Activated naive CD4-positive, alpha-beta T cell treated with anti-CD3 and anti-CD28 coated beads, Interleukin-2, amount 10 ng/mL, durations not matched to agents 7 days and 5 days (primary cell): ENCODE results near the gene AGFG2.

ENCODE experiments used
- CTCF ChIA-PET: fragments of 350-600 bp; sonication (Branson Sonifier 250); formaldehyde crosslinking; loops from one replicate; lab custom pipeline; 2021; ENCODE audit warnings: antibody characterized with exemption; lab: Charles Lee
- DNase-seq: peaks from one replicate; pipeline ENCODE4 v3.0.0-alpha.2; 2020
- H3K27ac Mint-ChIP-seq: one replicate; pipeline ENCODE4 v1.8.0; 2021; ENCODE audit warnings: mild to moderate bottlenecking, moderate library complexity, mixed read lengths
- H3K27me3 Mint-ChIP-seq: one replicate; pipeline ENCODE4 v1.8.0; 2021; ENCODE audit warnings: mild to moderate bottlenecking, mixed read lengths
- H3K36me3 Mint-ChIP-seq: one replicate; pipeline ENCODE4 v1.8.0; 2021; ENCODE audit warnings: mixed read lengths
- H3K4me1 Mint-ChIP-seq: one replicate; pipeline ENCODE4 v1.8.0; 2021; ENCODE audit warnings: mixed read lengths
- H3K4me3 Mint-ChIP-seq: one replicate; pipeline ENCODE4 v1.8.0; 2021; ENCODE audit warnings: mild to moderate bottlenecking, moderate library complexity, mixed read lengths
- H3K9me3 Mint-ChIP-seq: one replicate; pipeline ENCODE4 v1.8.0; 2021; ENCODE audit warnings: mixed read lengths

Gene AGFG2

GRCh38 chr7:100584683-100585510 lies 45.9 kb downstream of the AGFG2 start:
- Mint-ChIP-seq H3K4me1 (peaks cover 40% of the 10 kb centered on the region), H3K27me3 (peaks cover 14% of the 10 kb centered on the region), H3K4me3 (peak overlapping the region; percentile 89), H3K27ac (peak overlapping the region; percentile 98), H3K9me3 (no peaks in the 10 kb centered on the region), H3K36me3 (peaks cover 21% of the 10 kb centered on the region)
- CTCF ChIA-PET = interaction anchor here (0.6 to 9.1 kb wide), 7 partner anchors 21 to 120 kb away, joined by 3 to 130 read pairs (median 3); partner anchors contain the start of genes MOSPD3, POP7 and TSC22D4
- DNase-seq = peak; percentile 38

- Mint-ChIP-seq H3K27ac (peak within 1 kb of the TSS; percentile 98), H3K4me3 (peak within 1 kb of the TSS; percentile 89), H3K9me3 (no peaks in the 10 kb centered on the region), H3K27me3 (peaks cover 22% of the 10 kb centered on the region), H3K36me3 (peaks cover 21% of the 10 kb centered on the region), H3K4me1 (peaks cover 40% of the 10 kb centered on the region)
- peak; percentile 75 for DNase-seq
- CTCF ChIA-PET = interaction anchor here (0.6 to 9.1 kb wide), 12 partner anchors 11 to 526 kb away, joined by 3 to 130 read pairs (median 4); partner anchors contain the start of genes MOSPD3, POP7, SLC12A9 and TSC22D4
Measured at GRCh38 chr7:100585511-100586265, 46.7 kb downstream of the AGFG2 start, which contains the start of gene LRCH4. Gene LRCH4, minus strand, starts transcription at chr7:100586129. Its CDS starts 29 bp downstream, at chr7:100586100.

- peaks cover 21% of the 10 kb centered on the region for H3K36me3 Mint-ChIP-seq
- CTCF ChIA-PET = interaction anchor here (0.6 to 9.1 kb wide), 11 partner anchors 11 to 527 kb away, joined by 3 to 130 read pairs (median 4); partner anchors contain the start of genes MOSPD3, POP7 and SLC12A9
- peaks cover 30% of the 10 kb centered on the region for H3K27me3 Mint-ChIP-seq
- DNase-seq = peak; percentile 100
- no peaks in the 10 kb centered on the region for H3K9me3 Mint-ChIP-seq
- H3K27ac Mint-ChIP-seq = peak within 1 kb of the TSS; percentile 98
- peaks cover 36% of the 10 kb centered on the region for H3K4me1 Mint-ChIP-seq
- H3K4me3 Mint-ChIP-seq = peak within 1 kb of the TSS; percentile 89
Measured at GRCh38 chr7:100586266-100587025, 47.4 kb downstream of the AGFG2 start, which contains the start of gene FBXO24. Gene FBXO24, plus strand, starts transcription at chr7:100586328. Its CDS starts 298 bp downstream, at chr7:100586626.

GRCh38 chr7:100588438-100588837 lies 49.4 kb downstream of the AGFG2 start:
- H3K27ac Mint-ChIP-seq = peak overlapping the region; percentile 35
- peaks cover 20% of the 10 kb centered on the region for H3K4me1 Mint-ChIP-seq
- CTCF ChIA-PET = interaction anchor here (0.8 to 9.1 kb wide), 13 partner anchors 11 to 456 kb away, joined by 3 to 130 read pairs (median 3); partner anchors contain the start of gene AGFG2
- peaks cover 14% of the 10 kb centered on the region for H3K36me3 Mint-ChIP-seq
- H3K4me3 Mint-ChIP-seq = peak overlapping the region; percentile 61
- H3K27me3 Mint-ChIP-seq = peaks cover 42% of the 10 kb centered on the region
- no peak for DNase-seq
- no peaks in the 10 kb centered on the region for H3K9me3 Mint-ChIP-seq

GRCh38 chr7:100589341-100589947 lies 50.4 kb downstream of the AGFG2 start:
- Mint-ChIP-seq H3K27me3 (peaks cover 46% of the 10 kb centered on the region), H3K4me3 (no peak overlapping the region), H3K36me3 (peaks cover 7% of the 10 kb centered on the region), H3K9me3 (no peaks in the 10 kb centered on the region), H3K4me1 (peaks cover 15% of the 10 kb centered on the region), H3K27ac (no peak overlapping the region)
- no peak for DNase-seq
- CTCF ChIA-PET = interaction anchor here (0.8 to 9.1 kb wide), 9 partner anchors 10 to 457 kb away, joined by 3 to 130 read pairs (median 3); partner anchors contain the start of gene AGFG2

- H3K27ac Mint-ChIP-seq = no peak overlapping the region
Measured at GRCh38 chr7:100590077-100590737, 51.2 kb downstream of the AGFG2 start.

GRCh38 chr7:100591596-100591995 lies 52.6 kb downstream of the AGFG2 start:
- Mint-ChIP-seq H3K4me3 (no peak overlapping the region), H3K9me3 (no peaks in the 10 kb centered on the region), H3K36me3 (no peaks in the 10 kb centered on the region), H3K4me1 (peaks cover 12% of the 10 kb centered on the region), H3K27me3 (peaks cover 60% of the 10 kb centered on the region), H3K27ac (no peak overlapping the region)
- no peak for DNase-seq
- CTCF ChIA-PET = interaction anchor here (0.6 to 0.9 kb wide), 2 partner anchors 32 to 57 kb away, joined by 3 to 4 read pairs; no protein-coding TSS in a partner anchor

More at GRCh38 chr7:100590077-100590737, 51.2 kb downstream of the AGFG2 start:
- Mint-ChIP-seq H3K36me3 (peaks cover 3% of the 10 kb centered on the region), H3K27me3 (peaks cover 50% of the 10 kb centered on the region), H3K4me1 (peaks cover 15% of the 10 kb centered on the region), H3K9me3 (no peaks in the 10 kb centered on the region), H3K4me3 (no peak overlapping the region)
- CTCF ChIA-PET = interaction anchor here (0.9 to 9.1 kb wide), 3 partner anchors 9 to 33 kb away, joined by 3 to 130 read pairs (median 12); no protein-coding TSS in a partner anchor
- no peak for DNase-seq

- CTCF ChIA-PET = interaction anchor here (0.6 kb wide), 1 partner anchor 33 kb away, joined by 3 read pairs; no protein-coding TSS in a partner anchor
- no peak overlapping the region for H3K27ac Mint-ChIP-seq
- DNase-seq = no peak
Measured at GRCh38 chr7:100595188-100595587, 56.2 kb downstream of the AGFG2 start.

GRCh38 chr7:100598425-100598824 lies 59.4 kb downstream of the AGFG2 start:
- no peaks in the 10 kb centered on the region for H3K9me3 Mint-ChIP-seq
- H3K4me1 Mint-ChIP-seq = peaks cover 20% of the 10 kb centered on the region
- peaks cover 52% of the 10 kb centered on the region for H3K27me3 Mint-ChIP-seq
- CTCF ChIA-PET = interaction anchor here (2.2 kb wide), 1 partner anchor 10 kb away, joined by 12 read pairs; no protein-coding TSS in a partner anchor
- peak overlapping the region; percentile 29 for H3K27ac Mint-ChIP-seq
- no peaks in the 10 kb centered on the region for H3K36me3 Mint-ChIP-seq
- DNase-seq = no peak
- no peak overlapping the region for H3K4me3 Mint-ChIP-seq

More at GRCh38 chr7:100595188-100595587, 56.2 kb downstream of the AGFG2 start:
- Mint-ChIP-seq H3K27me3 (peaks cover 56% of the 10 kb centered on the region), H3K36me3 (no peaks in the 10 kb centered on the region), H3K9me3 (no peaks in the 10 kb centered on the region), H3K4me3 (no peak overlapping the region), H3K4me1 (peaks cover 8% of the 10 kb centered on the region)

- H3K4me1 Mint-ChIP-seq = peaks cover 27% of the 10 kb centered on the region
- DNase-seq = no peak
- CTCF ChIA-PET = interaction anchor here (2.2 kb wide), 1 partner anchor 12 kb away, joined by 12 read pairs; no protein-coding TSS in a partner anchor
- no peak overlapping the region for H3K4me3 Mint-ChIP-seq
- no peak overlapping the region for H3K27ac Mint-ChIP-seq
- peaks cover 57% of the 10 kb centered on the region for H3K27me3 Mint-ChIP-seq
- no peaks in the 10 kb centered on the region for H3K9me3 Mint-ChIP-seq
- H3K36me3 Mint-ChIP-seq = no peaks in the 10 kb centered on the region
Measured at GRCh38 chr7:100599911-100600729, 61.1 kb downstream of the AGFG2 start.

- no peak for DNase-seq
- Mint-ChIP-seq H3K4me1 (peaks cover 31% of the 10 kb centered on the region), H3K9me3 (no peaks in the 10 kb centered on the region), H3K4me3 (no peak overlapping the region), H3K27ac (no peak overlapping the region), H3K27me3 (peaks cover 57% of the 10 kb centered on the region), H3K36me3 (no peaks in the 10 kb centered on the region)
- CTCF ChIA-PET = no interaction called here
Measured at GRCh38 chr7:100600730-100601038, 61.7 kb downstream of the AGFG2 start.
